KMS-11 (cell line): ENCODE results near the gene SP140L.

Experiments
- H2AFZ ChIP-seq: fragments of 200-600 bp; sonication (generic); 2 replicates; pipeline ENCODE4 v1.6.1; 2016; ENCODE audit warnings: antibody characterized with exemption, mixed run types, low read depth
- H3K27ac ChIP-seq: fragments of 200-600 bp; sonication (generic); 2 replicates; pipeline ENCODE4 v1.6.1; 2016; ENCODE audit warnings: mild to moderate bottlenecking, mixed run types
- H3K27me3 ChIP-seq: fragments of 200-600 bp; sonication (generic); 2 replicates; pipeline ENCODE4 v1.6.1; 2017; ENCODE audit warnings: mild to moderate bottlenecking, low read depth, mixed run types, moderate library complexity; ENCODE audit not compliant: insufficient read depth
- H3K36me3 ChIP-seq: fragments of 200-600 bp; sonication (generic); 2 replicates; pipeline ENCODE4 v1.6.1; 2017; ENCODE audit warnings: mild to moderate bottlenecking, mixed run types; ENCODE audit not compliant: insufficient read depth
- H3K4me1 ChIP-seq: fragments of 200-600 bp; sonication (generic); 2 replicates; pipeline ENCODE4 v1.6.1; 2016; ENCODE audit warnings: mild to moderate bottlenecking, low read depth, mixed run types; ENCODE audit not compliant: poor library complexity, severe bottlenecking
- H3K4me2 ChIP-seq: fragments of 200-600 bp; sonication (generic); 2 replicates; pipeline ENCODE4 v1.7.0; 2016; ENCODE audit warnings: mild to moderate bottlenecking, mixed run types
- H3K4me3 ChIP-seq: fragments of 200-600 bp; sonication (generic); IDR thresholded peaks from 2 replicates; pipeline ENCODE4 v1.6.1; 2017; ENCODE audit warnings: low read depth, low read length, mixed read lengths; ENCODE audit not compliant: insufficient read depth
- H3K79me2 ChIP-seq: fragments of 200-600 bp; sonication (generic); 2 replicates; pipeline ENCODE4 v1.6.1; 2016; ENCODE audit warnings: low read depth, mixed run types; ENCODE audit not compliant: insufficient read depth
- H3K9ac ChIP-seq: fragments of 200-600 bp; sonication (generic); 2 replicates; pipeline ENCODE4 v1.6.1; 2016; ENCODE audit warnings: mild to moderate bottlenecking, mixed run types
- H4K20me1 ChIP-seq: fragments of 200-600 bp; sonication (generic); 2 replicates; pipeline ENCODE4 v1.6.1; 2016; ENCODE audit warnings: mild to moderate bottlenecking, mixed run types; ENCODE audit not compliant: insufficient read depth
- CTCF ChIP-seq: fragments of 200-600 bp; sonication (generic); conservative IDR thresholded peaks from 2 replicates; pipeline ENCODE4 v1.6.1; 2017; ENCODE audit warnings: low read depth, mild to moderate bottlenecking, antibody characterized with exemption, low read length, moderate library complexity, mixed read lengths

Gene SP140L

DNA sequence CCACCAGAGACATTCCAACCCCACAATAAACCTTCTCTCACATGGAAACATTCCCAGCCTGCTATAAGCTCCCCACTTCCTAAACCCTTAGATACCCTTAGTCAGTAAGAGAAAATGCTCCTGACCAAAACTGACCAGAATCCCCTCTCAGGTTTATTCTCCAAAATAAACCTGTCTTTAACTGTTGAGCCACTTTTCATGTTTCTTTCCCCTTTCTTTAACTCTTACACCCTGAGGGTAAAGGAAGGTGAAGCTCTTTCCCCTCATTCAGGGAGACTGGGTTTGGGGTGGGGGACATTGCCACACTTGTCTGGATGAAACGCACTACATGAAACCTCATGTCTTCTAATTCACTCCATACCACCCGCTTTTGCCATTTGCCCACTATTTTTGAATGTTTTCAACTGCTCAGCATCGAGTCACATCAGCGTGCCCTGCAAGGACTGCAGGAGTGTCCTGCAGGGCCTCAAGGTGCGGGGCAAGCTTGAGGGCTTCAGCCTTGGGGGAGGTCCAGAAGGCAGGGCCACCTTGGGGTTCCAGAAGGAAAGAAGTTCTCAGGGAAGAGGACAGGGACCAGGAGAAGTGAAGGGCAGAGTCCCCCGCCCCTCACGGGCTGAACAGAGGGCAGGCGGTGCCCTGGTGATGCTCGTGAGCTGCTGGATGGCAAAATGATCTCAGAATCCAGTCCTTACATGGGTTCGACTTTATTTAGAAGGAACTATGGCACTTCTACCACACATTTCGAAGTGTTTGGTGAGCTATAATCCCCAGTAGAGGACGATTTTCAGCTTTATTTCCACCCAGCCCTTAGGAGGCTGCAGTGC is 4.2 kb upstream of the SP140L start:
- Histone ChIP-seq H3K9ac (no peak overlapping the region), H2AFZ (no peak overlapping the region), H3K27me3 (no peaks in the 10 kb centered on the region), H3K27ac (no peak overlapping the region), H4K20me1 (no peaks in the 10 kb centered on the region), H3K79me2 (no peaks in the 10 kb centered on the region), H3K4me3 (no peak overlapping the region), H3K4me1 (peaks cover 30% of the 10 kb centered on the region), H3K4me2 (no peak overlapping the region), H3K36me3 (no peaks in the 10 kb centered on the region)
- peak; percentile 47 for TF ChIP-seq CTCF

DNA sequence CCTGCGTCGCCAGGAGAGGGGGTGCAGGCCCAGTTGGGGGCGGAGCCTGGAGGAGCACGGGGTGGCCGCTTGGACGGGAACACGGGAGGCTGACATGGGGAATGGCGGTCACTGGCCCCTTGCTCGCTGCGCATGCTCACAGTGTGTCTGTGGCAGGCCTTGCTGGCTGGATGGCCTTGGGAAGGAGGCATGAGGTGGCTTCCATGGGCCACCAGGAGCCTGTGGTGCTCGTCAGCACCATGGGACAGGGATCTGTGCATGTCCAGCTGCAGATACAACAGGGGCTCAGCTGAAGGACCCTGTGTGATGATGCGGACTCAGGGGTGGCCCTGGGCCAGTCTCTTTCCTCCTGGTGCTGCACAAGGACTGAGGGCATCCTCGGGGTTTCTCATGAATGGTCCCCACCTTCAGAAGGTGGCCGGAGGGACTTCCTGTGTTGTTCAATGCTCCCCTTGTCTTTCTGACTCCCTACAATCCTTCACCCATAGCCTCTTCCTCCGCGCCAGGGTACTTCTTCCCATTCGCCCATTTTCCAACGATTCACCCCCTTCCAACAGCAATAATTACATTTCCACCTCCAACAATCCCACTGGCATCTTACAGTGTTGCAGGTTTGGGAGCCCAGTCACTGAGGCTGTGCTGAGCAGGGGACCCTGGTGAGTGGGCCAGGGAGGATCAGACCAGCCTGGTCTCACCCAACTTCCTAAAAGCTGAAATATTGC is 3.4 kb upstream of the SP140L start:
- no peak overlapping the region for H3K4me2 ChIP-seq
- peaks cover 30% of the 10 kb centered on the region for H3K4me1 ChIP-seq
- H3K27me3 ChIP-seq = no peaks in the 10 kb centered on the region
- no peaks in the 10 kb centered on the region for H3K36me3 ChIP-seq
- H3K9ac ChIP-seq = no peak overlapping the region
- no peak overlapping the region for H3K27ac ChIP-seq
- no peak overlapping the region for H2AFZ ChIP-seq
- TF ChIP-seq CTCF = 0 out of 2 replicates have a peak, but pooled peaks have one; percentile 18
- H3K4me3 ChIP-seq = no peak overlapping the region
- no peaks in the 10 kb centered on the region for H4K20me1 ChIP-seq
- H3K79me2 ChIP-seq = 0 out of 2 replicates have a peak, but pooled peaks cover 2% of the 10 kb centered on the region

DNA sequence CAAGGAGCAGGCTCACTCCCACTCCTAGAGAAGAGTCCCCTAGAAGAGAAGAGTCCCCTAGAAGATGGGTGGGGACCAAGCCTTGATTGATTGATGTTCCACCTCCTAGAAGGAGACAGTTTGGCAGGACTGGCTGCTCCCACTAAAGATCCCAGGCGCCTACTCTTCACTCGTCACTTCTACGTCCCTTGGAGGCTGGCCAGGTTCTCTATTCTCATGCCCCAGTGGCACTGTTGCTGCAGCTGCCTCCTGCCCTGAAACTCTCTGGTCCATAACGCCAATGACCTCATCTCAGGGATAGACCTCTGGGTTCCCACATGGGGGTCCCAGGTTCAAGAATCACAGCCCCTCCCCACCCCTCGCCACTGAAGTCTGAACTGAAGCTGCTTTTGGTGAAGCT is 2.5 kb upstream of the SP140L start:
- Histone ChIP-seq H3K27me3 (no peaks in the 10 kb centered on the region), H3K36me3 (no peaks in the 10 kb centered on the region), H4K20me1 (no peaks in the 10 kb centered on the region), H3K4me1 (peaks cover 22% of the 10 kb centered on the region), H3K4me2 (no peak overlapping the region), H3K27ac (no peak overlapping the region), H2AFZ (no peak overlapping the region), H3K79me2 (0 out of 2 replicates have a peak, but pooled peaks cover 7% of the 10 kb centered on the region), H3K9ac (no peak overlapping the region), H3K4me3 (no peak overlapping the region)
- TF ChIP-seq CTCF = no peak

- H3K79me2 ChIP-seq = 0 out of 2 replicates have a peak, but pooled peaks cover 7% of the 10 kb centered on the region
- TF ChIP-seq CTCF = no peak
- no peaks in the 10 kb centered on the region for H3K27me3 ChIP-seq
- no peaks in the 10 kb centered on the region for H4K20me1 ChIP-seq
- no peaks in the 10 kb centered on the region for H3K36me3 ChIP-seq
- H3K4me1 ChIP-seq = peaks cover 22% of the 10 kb centered on the region
- no peak overlapping the region for H3K27ac ChIP-seq
- no peak overlapping the region for H3K4me2 ChIP-seq
- H3K9ac ChIP-seq = no peak overlapping the region
- no peak overlapping the region for H2AFZ ChIP-seq
- H3K4me3 ChIP-seq = no peak overlapping the region
These were observed 1.4 kb upstream of the SP140L start for GRCh38 chr2:230325316-230326243.
